H1 (cell line): ENCODE results near the gene LRRC27.

Source experiments
- EGR1 ChIP-seq: IDR thresholded peaks from 2 replicates; pipeline ENCODE4 v1.6.1; 2011; ENCODE audit warnings: low read depth, low read length, borderline replicate concordance
- EZH2 ChIP-seq: fragments of 200-600 bp; sonication (generic); IDR thresholded peaks from 2 replicates; pipeline ENCODE4 v1.7.1; 2012; ENCODE audit warnings: low read depth, mild to moderate bottlenecking, moderate library complexity, low read length, inconsistent platforms; ENCODE audit not compliant: severe bottlenecking
- HDAC6 ChIP-seq: IDR thresholded peaks from one replicate; pipeline ENCODE4 v1.7.1; 2012; ENCODE audit warnings: low read depth, mild to moderate bottlenecking, inconsistent platforms, low read length, moderate library complexity
- JUND ChIP-seq: IDR thresholded peaks from 2 replicates; pipeline ENCODE4 v1.6.1; 2011; ENCODE audit warnings: mild to moderate bottlenecking, improper control_type of control experiment, low read length
- POLR2A ChIP-seq, 2 experiments: IDR thresholded peaks; 1 replicate in 1 of 2; 2 replicates in 1 of 2; pipeline ENCODE4 v1.6.1; 2011; ENCODE audit warnings: low read depth in 2 of 2, low read length in 2 of 2, mild to moderate bottlenecking in 2 of 2; ENCODE audit errors: control extremely low read depth in 1 of 2
- POLR2AphosphoS5 ChIP-seq: IDR thresholded peaks from 2 replicates; pipeline ENCODE4 v1.6.1; 2011; ENCODE audit warnings: low read depth, low read length
- RAD21 ChIP-seq, 2 experiments: IDR thresholded peaks in 1 of 2; conservative IDR thresholded peaks in 1 of 2; 2 replicates each; pipeline ENCODE4 v1.6.1; 2011; ENCODE audit warnings: low read depth in 2 of 2, low read length in 2 of 2, improper control_type of control experiment in 1 of 2, inconsistent platforms in 1 of 2, mild to moderate bottlenecking in 1 of 2, moderate library complexity in 1 of 2
- RFX5 ChIP-seq: IDR thresholded peaks from 2 replicates; pipeline ENCODE4 v1.6.1; 2011; ENCODE audit warnings: low read depth, low read length, improper control_type of control experiment, borderline replicate concordance
- SIN3A ChIP-seq, 2 experiments: IDR thresholded peaks in 1 of 2; conservative IDR thresholded peaks in 1 of 2; 2 replicates each; pipeline ENCODE4 v1.6.1; 2011 to 2012; ENCODE audit warnings: low read length in 2 of 2, improper control_type of control experiment in 1 of 2, low read depth in 1 of 2, mild to moderate bottlenecking in 1 of 2
- TAF1 ChIP-seq: IDR thresholded peaks from 2 replicates; pipeline ENCODE4 v1.6.1; 2011; ENCODE audit warnings: mild to moderate bottlenecking, low read depth, low read length
- TCF12 ChIP-seq: IDR thresholded peaks from 2 replicates; pipeline ENCODE4 v1.6.1; 2011; ENCODE audit warnings: low read depth, mild to moderate bottlenecking, low read length
- YY1 ChIP-seq: IDR thresholded peaks from 2 replicates; pipeline ENCODE4 v1.6.1; 2011; ENCODE audit warnings: low read depth, mild to moderate bottlenecking, low read length
- TF ChIP-seq, protein P1 (sequence below), 3 experiments: IDR thresholded peaks; 1 replicate in 2 of 3; 2 replicates in 1 of 3; pipeline versions ENCODE4 v1.5.1 to v1.6.1; 2011; ENCODE audit warnings: low read length in 3 of 3, mild to moderate bottlenecking in 3 of 3, inconsistent platforms in 2 of 3, low read depth in 1 of 3, moderate library complexity in 1 of 3; ENCODE audit not compliant: insufficient read depth in 1 of 3; ENCODE audit errors: control extremely low read depth in 1 of 3
- TF ChIP-seq, protein P2 (sequence below): IDR thresholded peaks from 2 replicates; pipeline ENCODE4 v1.6.1; 2012; ENCODE audit warnings: inconsistent platforms

DNA sequence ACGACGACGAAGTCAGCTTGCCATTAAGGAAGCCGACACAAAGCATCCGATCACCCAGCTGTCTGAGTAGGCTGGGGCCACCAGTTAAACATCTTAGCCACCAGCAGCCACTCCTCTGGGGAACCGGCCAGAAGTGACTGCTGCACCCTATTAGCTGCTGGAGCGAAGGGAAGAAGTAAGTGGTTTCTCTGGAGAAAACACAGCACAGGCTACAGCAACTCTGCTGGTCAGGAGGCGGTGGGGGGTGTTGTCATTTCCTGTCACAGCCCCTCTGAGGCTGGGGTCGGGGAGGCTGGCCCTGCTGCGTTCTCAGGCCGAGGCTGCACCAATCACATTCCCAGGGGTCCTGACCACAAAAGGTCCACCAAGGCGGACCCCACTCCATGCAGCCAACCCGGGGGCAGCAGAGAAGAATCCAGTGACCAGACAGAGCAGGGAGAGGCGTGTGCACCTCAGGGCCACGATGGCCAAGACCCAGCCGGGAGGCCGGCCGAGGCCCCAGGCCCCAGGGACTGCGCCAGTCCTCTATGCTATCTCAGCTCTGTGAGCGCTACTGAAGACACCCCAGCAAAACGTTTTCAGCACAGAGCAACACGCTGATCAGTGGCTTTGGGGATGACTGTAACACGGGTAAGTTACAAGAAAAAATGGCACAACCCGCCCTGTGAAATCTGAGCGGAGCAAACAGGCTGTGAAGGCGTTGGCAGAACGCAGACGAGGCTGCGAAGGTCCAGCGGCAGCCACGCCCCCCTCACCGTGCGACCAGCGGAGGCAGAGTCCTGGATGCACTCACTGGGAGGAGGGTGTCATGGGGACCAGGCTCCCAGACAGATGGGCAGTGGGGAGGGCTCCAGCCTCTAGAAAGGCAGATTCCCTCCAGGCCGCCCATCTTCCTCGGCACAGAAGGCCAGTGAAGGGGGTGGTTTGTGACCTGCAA lies 49.1 kb upstream of the LRRC27 start:
- TF ChIP-seq POLR2AphosphoS5 (no peak), YY1 (no peak), JUND (no peak), RFX5 (no peak), TAF1 (no peak), POLR2A (IDR thresholded peaks at IDR 0.05; ENCODE audit: control extremely low read depth in 1 of 2, low read depth in 2 of 2, low read length in 2 of 2) (no peak), EGR1 (no peak), EZH2 (no peak), RAD21 (IDR thresholded peaks at IDR 0.05 in 1 of 2, conservative IDR thresholded peaks at IDR 0.05 in 1 of 2; ENCODE audit: low read depth in 2 of 2, low read length in 2 of 2) (no peak), TCF12 (no peak), SIN3A (conservative IDR thresholded peaks at IDR 0.05 in 1 of 2, IDR thresholded peaks at IDR 0.05 in 1 of 2; ENCODE audit: low read depth in 1 of 2, low read length in 2 of 2) (no peak), HDAC6 (no peak)
- TF ChIP-seq, protein P1, sequence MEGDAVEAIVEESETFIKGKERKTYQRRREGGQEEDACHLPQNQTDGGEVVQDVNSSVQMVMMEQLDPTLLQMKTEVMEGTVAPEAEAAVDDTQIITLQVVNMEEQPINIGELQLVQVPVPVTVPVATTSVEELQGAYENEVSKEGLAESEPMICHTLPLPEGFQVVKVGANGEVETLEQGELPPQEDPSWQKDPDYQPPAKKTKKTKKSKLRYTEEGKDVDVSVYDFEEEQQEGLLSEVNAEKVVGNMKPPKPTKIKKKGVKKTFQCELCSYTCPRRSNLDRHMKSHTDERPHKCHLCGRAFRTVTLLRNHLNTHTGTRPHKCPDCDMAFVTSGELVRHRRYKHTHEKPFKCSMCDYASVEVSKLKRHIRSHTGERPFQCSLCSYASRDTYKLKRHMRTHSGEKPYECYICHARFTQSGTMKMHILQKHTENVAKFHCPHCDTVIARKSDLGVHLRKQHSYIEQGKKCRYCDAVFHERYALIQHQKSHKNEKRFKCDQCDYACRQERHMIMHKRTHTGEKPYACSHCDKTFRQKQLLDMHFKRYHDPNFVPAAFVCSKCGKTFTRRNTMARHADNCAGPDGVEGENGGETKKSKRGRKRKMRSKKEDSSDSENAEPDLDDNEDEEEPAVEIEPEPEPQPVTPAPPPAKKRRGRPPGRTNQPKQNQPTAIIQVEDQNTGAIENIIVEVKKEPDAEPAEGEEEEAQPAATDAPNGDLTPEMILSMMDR (IDR thresholded peaks at IDR 0.05; ENCODE audit: control extremely low read depth in 1 of 3, insufficient read depth in 1 of 3, low read depth in 1 of 3, low read length in 3 of 3) = no peak
- TF ChIP-seq, protein P2, sequence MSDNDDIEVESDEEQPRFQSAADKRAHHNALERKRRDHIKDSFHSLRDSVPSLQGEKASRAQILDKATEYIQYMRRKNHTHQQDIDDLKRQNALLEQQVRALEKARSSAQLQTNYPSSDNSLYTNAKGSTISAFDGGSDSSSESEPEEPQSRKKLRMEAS = no peak
